B cell (primary cell): Measurements from ENCODE around the gene CAMTA1. TPM values are rescaled to one million over a fixed set of nuclear protein-coding genes. Genes with fewer than 3 reads are reported as not detected.

Experiments used
- ATAC-seq: fragments of 200-7000 bp; cut with Tn5 transposase; one replicate; pipeline ENCODE4 v1.10.0; 2021; ENCODE audit warnings: low read depth, mild to moderate bottlenecking, moderate number of reproducible peaks, moderate library complexity
- CTCF ChIA-PET: fragments of 350-600 bp; sonication (Branson Sonifier 250); formaldehyde crosslinking; loops from one replicate; lab custom pipeline; 2021; ENCODE audit warnings: antibody characterized with exemption, inconsistent platforms; lab: Charles Lee
- POLR2A ChIA-PET: fragments of 350-600 bp; sonication (Branson Sonifier 250); formaldehyde crosslinking; loops from one replicate; lab custom pipeline; 2021; ENCODE audit warnings: antibody characterized with exemption; lab: Charles Lee
- DNase-seq: peaks from one replicate; pipeline ENCODE4 v3.0.0; 2013
- H2AFZ ChIP-seq: 2 replicates; pipeline ENCODE4 v1.6.1; 2012; ENCODE audit warnings: mild to moderate bottlenecking, low read depth, low read length; ENCODE audit not compliant: insufficient read depth, poor library complexity, severe bottlenecking
- H3K27ac ChIP-seq, 2 donors: 1 replicate in 1 of 2; 2 replicates in 1 of 2; pipeline ENCODE4 v1.5.1; 2012 to 2013; ENCODE audit warnings: low read length in 2 of 2, mild to moderate bottlenecking in 2 of 2, moderate library complexity in 1 of 2
- H3K27me3 ChIP-seq, 4 experiments: fragments of 200-600 bp in 1 of 4; sonication (generic) in 1 of 4; replicated peaks in 1 of 4; 1 replicate in 2 of 4; 2 replicates in 2 of 4; pipeline versions ENCODE4 v1.6.1 to v1.7.0; 2013 to 2016; ENCODE audit warnings: low read length in 3 of 4, mild to moderate bottlenecking in 2 of 4, mixed read lengths in 1 of 4, moderate library complexity in 1 of 4; ENCODE audit not compliant: insufficient read depth in 4 of 4, control insufficient read depth in 3 of 4; ENCODE audit errors: control extremely low read depth in 1 of 4
- H3K36me3 ChIP-seq, 2 experiments: replicated peaks in 1 of 2; 1 replicate in 1 of 2; 2 replicates in 1 of 2; pipeline versions ENCODE4 v1.6.1 to v1.7.1; 2013; ENCODE audit warnings: low read length in 1 of 2; ENCODE audit not compliant: insufficient read depth in 2 of 2, control insufficient read depth in 1 of 2; ENCODE audit errors: control extremely low read depth in 1 of 2, extremely low read depth in 1 of 2
- H3K4me1 ChIP-seq, 2 donors: fragments of 200-600 bp in 1 of 2; sonication (generic) in 1 of 2; 1 replicate in 1 of 2; 2 replicates in 1 of 2; pipeline versions ENCODE4 v1.5.1 to v1.6.1; 2013 to 2017; ENCODE audit warnings: low read length in 2 of 2; ENCODE audit not compliant: control insufficient read depth in 2 of 2, insufficient read depth in 2 of 2
- H3K4me2 ChIP-seq: replicated peaks from 2 replicates; pipeline ENCODE3; 2012; ENCODE audit warnings: mild to moderate bottlenecking, low read depth, low read length; ENCODE audit not compliant: poor library complexity, severe bottlenecking
- H3K4me3 ChIP-seq, 5 experiments: fragments of 200-600 bp in 1 of 5; sonication (generic) in 1 of 5; 1 replicate in 3 of 5; 2 replicates in 2 of 5; pipeline versions ENCODE4 v1.5.1 to v1.7.0; 2011 to 2016; ENCODE audit warnings: low read length in 4 of 5, mild to moderate bottlenecking in 4 of 5, low read depth in 2 of 5, control low read depth in 1 of 5, moderate library complexity in 1 of 5; ENCODE audit not compliant: insufficient read depth in 1 of 5; ENCODE audit errors: control extremely low read depth in 1 of 5, extremely low read depth in 1 of 5
- H3K79me2 ChIP-seq: fragments of 200-600 bp; sonication (generic); one replicate; pipeline ENCODE4 v1.6.0; 2016; ENCODE audit warnings: low read length; ENCODE audit not compliant: control insufficient read depth, insufficient read depth
- H3K9ac ChIP-seq: fragments of 200-600 bp; sonication (generic); 2 replicates; pipeline ENCODE4 v1.6.1; 2017; ENCODE audit warnings: mild to moderate bottlenecking, low read length, moderate library complexity
- H3K9me3 ChIP-seq, 3 donors: one replicate each; pipeline versions ENCODE4 v1.6.1 to v1.7.1; 2013; ENCODE audit warnings: low read length in 2 of 3; ENCODE audit not compliant: control insufficient read depth in 2 of 3, insufficient read depth in 1 of 3; ENCODE audit errors: control extremely low read depth in 1 of 3
- H4K20me1 ChIP-seq: 2 replicates; pipeline ENCODE4 v1.6.0; 2012; ENCODE audit warnings: mild to moderate bottlenecking, low read length; ENCODE audit not compliant: insufficient read depth, control insufficient read depth, poor library complexity, severe bottlenecking
- H3K27ac Mint-ChIP-seq: one replicate; pipeline ENCODE4 v1.8.0; 2021; ENCODE audit warnings: mixed read lengths
- H3K27me3 Mint-ChIP-seq: one replicate; pipeline ENCODE4 v1.8.0; 2021; ENCODE audit warnings: mixed read lengths
- H3K4me1 Mint-ChIP-seq: one replicate; pipeline ENCODE4 v1.8.0; 2021; ENCODE audit warnings: mixed read lengths
- H3K4me3 Mint-ChIP-seq: one replicate; pipeline ENCODE4 v1.8.0; 2021; ENCODE audit warnings: mixed read lengths
- H3K9me3 Mint-ChIP-seq: one replicate; pipeline ENCODE4 v1.8.0; 2022; ENCODE audit warnings: mixed read lengths; ENCODE audit not compliant: insufficient read depth
- CTCF ChIP-seq: fragments of 200-600 bp; IDR thresholded peaks from one replicate; pipeline ENCODE4 v1.8.0; 2022; ENCODE audit warnings: antibody characterized with exemption, mild to moderate bottlenecking
- EZH2 ChIP-seq: IDR thresholded peaks from 2 replicates; pipeline ENCODE4 v1.6.1; 2012; ENCODE audit warnings: borderline replicate concordance, low read depth, mild to moderate bottlenecking, moderate library complexity, low read length; ENCODE audit not compliant: insufficient read depth, poor library complexity, severe bottlenecking
- WGBS: methylation state at CpG from one replicate; pipeline ENCODE4 v1.1.5; 2013; ENCODE audit warnings: missing lambda C conversion rate; ENCODE audit not compliant: insufficient coverage; 5-methylcytosine and 5-hydroxymethylcytosine counted together
- intact Hi-C: fragments of 100-400 bp; cut with micrococcal nuclease; formaldehyde crosslinking; loops from one replicate; pipeline ENCODE4 v1.10.0; 2022
- polyA plus RNA-seq: library from polyadenylated mRNA; depleted of rRNA; stranded (reverse); fragments of >200 nt; gene quantifications from 2 replicates; pipeline ENCODE4 v1.2.3, GENCODE V29; 2012
- small RNA-seq: library from RNA; depleted of rRNA; stranded (forward); fragments of <200 nt; gene quantifications from one replicate; pipeline ENCODE3, GENCODE V24; 2012; ENCODE audit warnings: low replicate concordance, low read depth; ENCODE audit not compliant: insufficient read length
- total RNA-seq, 2 donors: library from RNA; stranded (reverse); fragments of 120-200 nt in 1 of 2; gene quantifications; 1 replicate in 1 of 2; 2 replicates in 1 of 2; pipeline versions ENCODE4 v1.2.3 to v1.2.4, GENCODE V29; 2013 to 2022

Gene CAMTA1
- total and polyA plus RNA-seq, 2 donors (not counting 1 experiment from before 2014, with no cell fraction given) = 42.2 to 45.7 TPM

GRCh38 chr1:7813677-7814373, 1028.6 kb downstream of the CAMTA1 start:
- peaks cover 15% of the 10 kb centered on the region for H3K9me3 Mint-ChIP-seq
- no peak overlapping the region for H3K4me3 Mint-ChIP-seq
- H3K4me1 Mint-ChIP-seq = no peaks in the 10 kb centered on the region
- H3K27me3 ChIP-seq = no peaks in the 10 kb centered on the region
- peaks cover 3 to 13% (median 7%) of the 10 kb centered on the region in 3 donors for H3K9me3 ChIP-seq
- no peaks in the 10 kb centered on the region for H4K20me1 ChIP-seq
- ATAC-seq (no peak), DNase-seq (no peak)
- no peak overlapping the region for H2AFZ ChIP-seq
- H3K4me3 ChIP-seq = no peak overlapping the region
- no peaks in the 10 kb centered on the region for H3K4me1 ChIP-seq
- H3K4me2 ChIP-seq = no peak overlapping the region
- no peak overlapping the region for H3K9ac ChIP-seq
- intact Hi-C loops = no loop called here
- H3K79me2 ChIP-seq = no peaks in the 10 kb centered on the region
- H3K27ac Mint-ChIP-seq = no peak overlapping the region
- ChIA-PET POLR2A (no interaction called here), CTCF (no interaction called here)
- peaks cover 0 to 9% of the 10 kb centered on the region in 2 experiments for H3K36me3 ChIP-seq
- TF ChIP-seq EZH2 (no peak), CTCF (no peak)
- H3K27ac ChIP-seq = no peak overlapping the region
- H3K27me3 Mint-ChIP-seq = peaks cover 4% of the 10 kb centered on the region
- WGBS = 93% methylated on average over 2 of the region's 3 CpGs

Small RNAs within 50 kb of the gene (small RNA-seq; reads per million reads assigned to genes)
- gene AL359881.1 (not detected), gene AL590128.1 (not detected), gene RNU1-8P (0.57 reads per million)

Other genes with a start within 250 kb of the CAMTA1 start
- 49.5 and 56.7 TPM in 2 replicates for gene NOL9, start 230.9 kb upstream of the CAMTA1 start, total RNA-seq
- 23.8 and 35.6 TPM in 2 replicates for gene NOL9, start 230.9 kb upstream of the CAMTA1 start, polyA plus RNA-seq
- not detected in 2 replicates for gene TAS1R1, start 230.1 kb upstream of the CAMTA1 start, total RNA-seq
- gene TAS1R1, start 230.1 kb upstream of the CAMTA1 start, polyA plus RNA-seq = 0.09 TPM in 1 of 2 replicates, not detected in the other
- 65.6 and 79.0 TPM in 2 replicates for gene ZBTB48, start 205.5 kb upstream of the CAMTA1 start, total RNA-seq
- gene ZBTB48, start 205.5 kb upstream of the CAMTA1 start, polyA plus RNA-seq = 100 and 103 TPM in 2 replicates
- 29.9 and 31.0 TPM in 2 replicates for gene KLHL21, start 182.6 kb upstream of the CAMTA1 start, total RNA-seq
- gene KLHL21, start 182.6 kb upstream of the CAMTA1 start, polyA plus RNA-seq = 9.6 and 14.4 TPM in 2 replicates
- 10.6 and 11.0 TPM in 2 replicates for gene PHF13, start 171.7 kb upstream of the CAMTA1 start, total RNA-seq
- gene PHF13, start 171.7 kb upstream of the CAMTA1 start, polyA plus RNA-seq = 5.2 and 5.3 TPM in 2 replicates
- gene THAP3, start 160.6 kb upstream of the CAMTA1 start, total RNA-seq = 24.6 and 30.4 TPM in 2 replicates
- gene THAP3, start 160.6 kb upstream of the CAMTA1 start, polyA plus RNA-seq = 20.2 and 23.9 TPM in 2 replicates
- gene DNAJC11, start 83.6 kb upstream of the CAMTA1 start, total RNA-seq = 51.6 and 57.2 TPM in 2 replicates
- gene DNAJC11, start 83.6 kb upstream of the CAMTA1 start, polyA plus RNA-seq = 29.2 and 37.9 TPM in 2 replicates